ENCODE data around the gene EFEMP2. TPM values are rescaled to one million over a fixed set of nuclear protein-coding genes. Genes with fewer than 3 reads are reported as not detected.
"Not testable (repeated sequence)": the region's sequence is repeated elsewhere in the genome, so short reads cannot be mapped to it uniquely, and the experiment has no call there.

EFEMP2 gene
- total RNA-seq, 1 experiment from 2014 or later = 35.8 TPM

DNA sequence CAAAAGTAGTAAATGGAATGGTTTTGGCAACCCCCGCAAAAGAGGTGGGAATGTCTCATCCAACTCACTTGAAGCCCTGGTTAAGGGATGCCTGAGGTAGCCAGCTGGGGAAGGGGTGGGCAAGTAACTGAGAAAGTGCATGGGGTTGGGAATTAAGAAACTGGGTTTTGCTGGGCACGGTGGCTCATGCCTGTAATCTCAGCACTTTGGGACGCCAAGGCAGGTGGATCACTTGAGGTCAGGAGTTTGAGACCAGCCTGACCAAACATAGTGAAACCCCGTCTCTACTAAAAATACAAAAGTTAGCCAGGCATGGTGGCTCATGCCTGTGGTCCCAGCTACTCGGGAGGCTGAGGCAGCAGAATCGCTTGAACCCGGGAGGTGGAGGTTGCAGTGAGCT, 23.9 kb downstream of the EFEMP2 start:
- in situ Hi-C loops (cut with HindIII; ENCODE audit: low sequenced_read_pairs); DNase-seq (ENCODE audit: low spot score): not testable (repeated sequence)

DNA sequence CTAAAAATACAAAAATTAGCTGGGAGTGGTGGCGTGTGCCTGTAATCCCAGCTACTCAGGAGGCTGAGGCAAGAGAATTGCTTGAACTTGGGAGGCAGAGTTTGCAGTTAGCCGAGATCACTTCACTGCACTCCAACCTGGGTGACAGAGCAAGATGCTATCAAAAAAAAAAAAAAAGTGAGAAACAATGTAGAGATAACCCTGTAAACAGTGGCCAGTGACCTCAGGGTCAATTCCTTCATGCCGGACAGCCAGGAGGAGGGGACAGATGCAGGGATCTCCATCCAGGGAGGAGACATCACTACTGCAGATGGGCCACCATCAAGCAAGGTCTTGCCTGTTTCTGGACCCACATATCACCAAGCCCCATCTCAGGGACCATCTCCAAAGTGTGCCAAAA, 24.9 kb downstream of the EFEMP2 start:
- DNase-seq (ENCODE audit: low spot score) = no peak
- in situ Hi-C loops (cut with HindIII; ENCODE audit: low sequenced_read_pairs) = no loop called here

DNA sequence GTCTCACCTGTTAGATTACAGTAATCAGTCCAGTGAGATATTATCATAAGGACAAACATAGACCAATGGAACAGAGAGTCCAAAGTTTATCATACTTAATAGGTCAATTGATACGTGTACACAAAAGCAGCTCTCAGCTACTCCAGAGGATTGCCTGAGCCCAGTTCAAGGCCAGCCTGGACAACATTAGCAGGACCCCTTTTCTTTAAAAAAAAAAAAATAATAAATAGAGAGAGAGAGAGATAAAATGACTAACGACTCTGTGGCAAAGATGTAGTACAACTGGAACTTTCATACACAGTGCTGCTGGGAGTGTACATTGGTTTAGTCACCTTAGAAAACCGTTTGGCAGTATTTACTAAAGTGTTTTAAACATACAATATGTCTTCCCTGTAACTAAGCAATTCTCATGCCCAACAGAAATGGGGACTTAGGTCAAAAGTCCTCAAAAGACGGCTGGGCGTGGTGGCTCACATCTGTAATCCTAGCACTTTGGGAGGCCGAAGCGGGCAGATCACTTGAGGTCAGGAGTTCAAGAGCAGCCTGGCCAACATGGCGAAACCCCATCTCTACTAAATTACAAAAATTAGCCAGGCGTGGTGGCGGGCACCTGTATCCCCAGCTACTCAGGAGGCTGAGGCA, 28.2 kb downstream of the EFEMP2 start:
- DNase-seq (ENCODE audit: low spot score) = no peak
- in situ Hi-C loops (cut with HindIII; ENCODE audit: low sequenced_read_pairs) = no loop called here

DNA sequence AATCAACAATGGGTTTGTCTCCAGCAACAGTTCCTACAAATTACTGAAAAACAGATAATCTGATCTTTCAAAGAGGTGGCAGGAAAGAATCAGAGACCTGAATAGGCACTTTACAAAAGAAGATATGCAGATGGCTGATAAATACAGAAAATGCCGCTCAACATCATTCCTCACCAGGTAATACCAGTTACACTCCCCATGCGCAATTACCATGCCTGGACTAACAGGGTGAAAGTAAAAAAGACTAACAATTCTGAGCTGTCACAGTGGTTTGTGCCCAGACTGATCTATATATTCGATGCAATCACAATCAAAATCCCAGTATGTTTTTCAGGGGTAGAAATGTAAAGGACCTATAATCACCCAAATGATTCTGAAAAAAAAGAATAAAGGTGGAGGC, 28.8 kb downstream of the EFEMP2 start:
- in situ Hi-C loops (cut with HindIII; ENCODE audit: low sequenced_read_pairs) = no loop called here
- DNase-seq (ENCODE audit: low spot score) = no peak

DNA sequence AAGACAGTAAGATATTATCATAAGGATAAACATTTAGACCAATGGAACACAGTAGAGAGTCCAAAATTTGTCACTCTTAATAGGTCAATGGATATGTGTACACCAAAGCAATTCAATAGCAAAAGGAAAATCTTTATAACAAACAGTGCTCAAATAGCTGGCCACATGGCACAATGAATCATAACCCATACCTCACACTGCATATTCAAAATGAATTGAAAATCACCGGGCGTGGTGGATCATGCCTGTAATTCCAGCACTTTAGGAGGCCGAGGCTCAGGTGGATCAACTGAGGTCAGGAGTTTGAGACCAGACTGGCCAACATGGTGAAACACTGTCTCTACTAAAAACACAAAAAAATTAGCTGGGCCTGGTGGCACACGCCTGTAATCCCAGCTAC, 30.5 kb downstream of the EFEMP2 start:
- DNase-seq (ENCODE audit: low spot score) = no peak
- in situ Hi-C loops (cut with HindIII; ENCODE audit: low sequenced_read_pairs) = no loop called here

DNA sequence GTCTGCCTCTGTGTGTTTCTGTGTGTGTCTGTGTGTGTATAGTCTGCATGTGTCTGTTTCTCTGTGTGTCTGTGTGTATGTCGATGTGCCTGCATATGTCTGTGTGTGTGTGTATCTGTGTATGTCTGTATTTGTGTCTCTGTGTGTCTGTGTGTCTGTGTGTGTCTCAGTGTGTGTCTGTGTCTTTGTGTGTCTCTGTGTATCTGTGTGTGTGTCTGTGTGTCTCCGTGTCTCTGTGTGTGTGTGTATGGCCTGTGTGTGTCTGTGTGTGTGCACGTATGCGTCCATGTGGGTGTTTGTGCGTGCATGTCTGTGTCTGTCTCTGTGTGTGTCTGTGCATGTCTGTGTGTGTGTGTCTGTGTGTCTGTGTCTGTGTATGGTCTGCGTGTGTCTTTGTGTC, 38.4 kb downstream of the EFEMP2 start:
- in situ Hi-C loops (cut with HindIII; ENCODE audit: low sequenced_read_pairs) = no loop called here

DNA sequence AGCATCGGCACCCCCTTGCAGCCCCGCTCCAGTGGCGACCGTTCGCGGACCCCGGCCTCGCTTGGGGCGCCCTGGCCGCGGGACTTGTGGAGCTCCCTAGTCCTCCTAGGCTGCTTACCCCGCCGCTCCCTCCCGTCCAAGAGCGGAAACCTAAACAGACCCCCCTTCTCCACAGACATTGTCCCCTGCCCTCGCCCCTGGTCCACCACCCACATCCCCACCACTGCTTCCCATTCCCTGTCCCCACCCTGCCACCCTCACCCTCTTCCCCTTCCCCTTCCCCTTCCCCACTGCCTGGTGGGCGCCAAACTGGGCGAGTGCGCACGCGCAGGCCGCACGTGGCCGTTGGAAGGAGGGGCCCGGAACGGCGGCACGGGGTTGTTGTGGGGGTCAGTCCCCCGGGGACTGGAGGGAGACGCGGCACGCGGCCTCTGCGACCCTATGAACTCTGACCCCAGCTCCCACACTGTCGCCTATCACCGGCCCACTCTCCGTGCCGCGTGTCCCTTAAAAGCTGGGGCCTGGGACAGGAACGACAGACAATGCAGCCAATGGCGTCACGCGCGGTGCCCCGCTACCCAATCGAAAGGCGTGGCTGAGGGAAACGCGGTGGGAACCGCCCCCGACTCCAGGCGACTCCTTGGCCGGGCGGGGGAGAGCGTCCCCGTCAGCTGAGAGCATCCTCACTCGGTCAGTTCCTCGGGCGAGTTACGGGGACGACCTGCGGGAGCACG, 39.1 kb downstream of the EFEMP2 start, which contains the start of gene SNX32:
TSS of gene SNX32 (plus strand) at position 667 of the 734 bp plus-strand sequence. CDS start 103 bp downstream, outside the sequence.
- DNase-seq (ENCODE audit: low spot score) = peak; percentile 96
- in situ Hi-C loops (cut with HindIII; ENCODE audit: low sequenced_read_pairs) = no loop called here

More for the DNA sequence above, 38.4 kb downstream of the EFEMP2 start:
- DNase-seq (ENCODE audit: low spot score) = no peak

DNA sequence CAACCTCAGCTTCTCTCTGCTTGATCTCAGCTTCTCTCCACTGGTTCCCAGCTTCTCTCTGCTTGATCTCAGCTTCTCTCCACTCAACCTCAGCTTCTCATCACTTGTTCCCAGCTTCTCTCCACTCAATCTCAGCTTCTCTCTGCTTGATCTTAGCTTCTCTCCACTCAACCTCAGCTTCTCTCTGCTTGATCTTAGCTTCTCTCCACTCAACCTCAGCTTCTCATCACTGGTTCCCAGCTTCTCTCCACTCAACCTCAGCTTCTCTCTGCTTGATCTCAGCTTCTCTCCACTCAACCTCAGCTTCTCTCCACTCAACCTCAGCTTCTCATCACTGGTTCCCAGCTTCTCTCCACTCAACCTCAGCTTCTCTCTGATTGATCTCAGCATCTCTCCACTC, 40.4 kb downstream of the EFEMP2 start:
- in situ Hi-C loops (cut with HindIII; ENCODE audit: low sequenced_read_pairs); DNase-seq (ENCODE audit: low spot score): not testable (repeated sequence)

DNA sequence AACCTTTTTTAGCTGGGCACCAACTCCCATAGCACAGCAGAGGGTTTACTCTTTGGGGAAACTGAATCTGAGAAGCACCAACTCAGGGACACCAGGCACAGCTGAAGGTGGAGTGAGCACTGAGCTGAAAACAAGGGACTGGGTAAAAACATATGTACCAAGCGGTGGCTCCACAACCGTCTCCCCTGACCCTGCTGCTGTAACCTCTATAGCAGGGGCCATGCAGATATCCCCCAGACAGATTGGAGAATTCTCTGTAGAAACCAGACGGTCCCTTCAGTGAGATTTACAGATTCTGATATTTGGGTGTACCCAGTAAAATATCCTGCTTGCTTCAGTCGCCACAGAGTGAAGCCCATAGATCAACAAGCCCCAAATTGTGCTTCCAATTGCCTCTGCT, 43.1 kb downstream of the EFEMP2 start:
- DNase-seq (ENCODE audit: low spot score) = no peak
- in situ Hi-C loops (cut with HindIII; ENCODE audit: low sequenced_read_pairs) = no loop called here

DNA sequence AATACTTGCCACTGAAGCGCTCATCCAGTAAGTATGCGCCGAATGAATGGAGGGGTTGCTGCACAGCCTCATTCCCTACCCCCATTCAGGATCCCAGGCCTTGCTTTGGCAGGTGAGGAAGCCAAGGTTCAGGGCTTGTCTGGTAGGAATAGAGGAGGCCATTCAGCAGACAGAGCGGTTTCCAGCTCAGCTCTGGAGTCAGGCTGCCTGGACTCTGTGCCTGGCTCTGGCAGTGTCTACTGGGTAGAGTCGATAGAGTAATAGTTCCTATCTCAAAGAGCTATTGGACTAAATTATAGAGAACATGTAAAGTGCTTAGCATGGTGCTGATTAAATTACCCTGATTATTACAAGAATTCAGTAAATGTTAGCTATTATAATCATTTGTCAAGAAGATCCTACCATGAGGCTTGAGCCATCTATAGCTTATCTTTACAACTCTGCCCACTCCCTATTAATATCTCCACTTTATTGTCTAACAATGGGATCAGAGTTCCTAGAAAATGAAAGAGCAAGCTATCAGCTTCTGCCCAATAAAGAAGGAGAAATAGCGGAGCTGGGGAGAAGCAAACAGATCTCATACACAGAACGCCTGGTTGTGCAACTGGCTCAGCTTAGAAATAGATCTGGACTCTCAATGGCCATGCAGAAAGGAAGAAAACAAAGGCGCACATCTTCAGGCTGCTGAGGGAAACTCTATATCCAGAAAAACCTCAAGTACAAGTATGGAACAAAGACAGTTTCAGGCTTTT, 45.4 kb downstream of the EFEMP2 start:
- in situ Hi-C loops (cut with HindIII; ENCODE audit: low sequenced_read_pairs) = no loop called here
- no peak for DNase-seq (ENCODE audit: low spot score)

DNA sequence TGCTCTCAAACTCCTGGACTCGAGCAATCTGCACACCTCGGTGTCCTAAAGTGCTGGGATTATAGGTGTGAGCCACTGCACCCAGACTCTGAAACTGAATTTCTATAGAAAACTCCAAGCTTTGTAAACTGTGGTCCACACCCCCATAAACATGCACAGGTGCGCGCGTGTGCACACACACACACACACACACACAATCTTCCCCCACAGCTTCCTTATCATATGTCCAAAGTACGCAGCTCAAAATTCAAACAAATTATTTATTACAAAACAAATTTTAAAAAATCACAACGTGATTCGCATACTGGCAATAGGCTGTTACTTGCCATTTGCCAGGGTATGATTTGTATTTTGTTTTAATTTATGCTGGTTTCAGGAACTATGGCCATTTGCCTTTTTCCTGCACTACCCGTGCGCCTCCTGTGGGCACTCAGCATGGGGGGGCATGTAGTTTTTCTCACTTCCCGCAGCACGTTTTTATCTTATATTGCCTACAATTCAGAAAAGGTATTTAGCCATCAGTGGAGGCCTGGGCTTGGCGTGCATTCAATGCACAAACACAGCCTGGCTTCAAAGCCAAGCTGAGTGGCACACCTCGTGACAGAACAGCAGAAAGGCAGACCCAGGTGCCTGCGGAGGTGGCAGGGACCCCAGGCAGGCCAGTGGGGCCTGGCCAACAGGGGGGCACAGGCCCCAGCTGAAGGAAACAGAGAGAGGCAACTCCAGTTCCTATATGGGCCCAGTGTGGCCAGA, 49.6 kb downstream of the EFEMP2 start:
- in situ Hi-C loops (cut with HindIII; ENCODE audit: low sequenced_read_pairs) = no loop called here
- DNase-seq (ENCODE audit: low spot score) = no peak

DNA sequence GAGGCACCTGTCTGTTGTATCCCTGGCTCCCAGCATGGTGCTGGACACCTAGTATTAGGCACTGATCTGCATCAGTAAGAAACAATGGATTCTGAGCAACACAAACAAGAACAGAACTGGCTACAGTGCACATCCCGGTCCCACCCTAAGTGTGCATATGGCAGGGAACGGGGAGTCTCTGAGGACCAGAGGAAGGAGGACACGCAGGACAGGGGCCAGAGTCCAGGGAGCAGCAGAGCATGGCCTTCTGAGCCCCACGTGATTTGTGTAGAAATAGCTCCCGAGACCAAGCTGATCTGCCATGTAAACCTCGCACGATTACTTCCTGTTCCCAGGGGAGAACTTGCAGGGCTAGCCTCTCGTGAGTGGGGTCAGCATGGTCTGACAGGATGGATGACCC, 51.5 kb downstream of the EFEMP2 start:
- in situ Hi-C loops (cut with HindIII; ENCODE audit: low sequenced_read_pairs) = no loop called here
- DNase-seq (ENCODE audit: low spot score) = no peak

DNA sequence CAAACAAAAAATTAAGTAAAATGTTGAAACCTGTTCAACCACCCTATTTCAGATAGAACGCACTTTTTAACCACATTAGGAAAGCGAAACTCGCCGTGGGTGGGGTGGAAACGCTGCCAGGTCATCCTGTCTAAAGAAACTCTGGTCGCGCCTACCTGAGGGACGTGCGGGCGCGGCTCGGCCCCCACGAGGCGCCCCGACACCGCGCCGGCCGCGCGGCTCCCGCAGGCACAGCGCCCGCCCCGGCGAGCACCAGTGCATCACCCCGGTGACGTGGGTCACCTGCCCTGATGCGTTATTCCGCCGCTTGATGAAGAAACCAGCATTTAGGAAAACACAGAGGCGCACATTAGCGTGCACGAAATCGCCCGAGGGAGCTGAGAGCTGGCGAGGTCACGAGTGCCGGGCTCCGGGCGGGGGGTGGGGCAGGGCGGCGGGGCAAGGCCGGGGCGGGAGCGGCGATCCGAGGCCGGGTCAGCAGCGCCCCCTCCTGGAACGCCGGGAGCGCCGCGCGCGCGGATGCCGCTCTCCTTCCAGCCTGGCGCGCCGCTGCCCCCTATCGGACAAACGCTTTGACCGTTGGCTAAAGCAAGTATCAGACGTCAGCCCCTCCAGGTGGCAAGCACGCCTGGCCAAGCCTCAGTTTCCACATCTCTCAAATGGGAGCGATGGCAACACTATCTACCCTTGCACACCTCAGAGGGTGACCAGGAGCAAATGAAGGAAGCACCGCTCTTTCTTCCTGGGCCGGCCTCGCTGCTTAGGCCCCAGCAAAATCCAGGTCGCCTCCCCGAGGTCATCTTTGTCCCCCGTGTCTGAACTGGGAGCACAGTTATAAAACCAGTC, 54.5 kb downstream of the EFEMP2 start:
- in situ Hi-C loops (cut with HindIII; ENCODE audit: low sequenced_read_pairs) = no loop called here

DNA sequence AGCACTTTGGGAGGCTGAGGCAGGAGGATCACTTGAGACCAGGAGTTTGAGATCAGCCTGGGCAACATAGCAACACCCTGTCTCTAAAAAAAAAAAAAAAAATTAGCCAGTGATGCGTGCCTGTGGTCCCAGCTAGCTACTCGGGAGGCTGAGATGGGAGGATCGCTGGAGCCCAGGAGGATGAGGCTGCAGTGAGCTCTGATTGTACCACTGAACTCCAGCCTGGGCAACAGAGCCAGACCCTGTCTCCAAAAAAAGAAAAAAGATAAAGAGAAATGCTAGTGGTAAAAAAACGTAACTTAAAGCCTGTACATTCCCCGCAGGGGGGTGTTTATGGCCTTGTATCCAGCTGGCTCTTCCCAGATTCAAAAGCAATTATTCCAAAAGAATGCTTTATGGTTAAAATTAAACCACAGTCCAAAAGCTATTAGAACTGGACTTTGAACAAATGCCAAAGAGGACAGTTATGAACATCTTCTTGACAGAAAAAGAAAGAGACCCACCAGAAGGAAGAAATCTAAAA, 55.2 kb downstream of the EFEMP2 start:
- in situ Hi-C loops (cut with HindIII; ENCODE audit: low sequenced_read_pairs) = no loop called here
- DNase-seq (ENCODE audit: low spot score) = no peak

More for the DNA sequence above, 54.5 kb downstream of the EFEMP2 start:
- peak; percentile 87 for DNase-seq (ENCODE audit: low spot score)

DNA sequence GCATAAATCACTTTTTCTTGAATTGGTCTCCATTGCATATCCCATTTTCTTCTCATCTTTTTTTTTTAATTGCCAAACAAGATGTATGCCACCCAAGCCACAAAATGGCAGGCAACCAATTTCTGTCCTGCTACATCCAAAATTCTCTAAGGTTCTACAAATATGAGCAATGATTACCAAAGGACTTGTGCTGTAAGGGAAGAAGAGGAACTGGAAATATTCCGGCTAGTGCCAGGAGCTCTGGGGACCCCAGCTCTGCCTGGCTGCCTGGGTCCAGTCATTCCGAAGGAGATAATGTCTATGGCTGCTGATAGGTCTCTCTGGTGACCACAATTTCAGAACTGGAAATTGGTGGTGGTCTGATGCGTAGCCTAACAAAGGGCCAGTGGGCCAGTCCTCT, 55.9 kb downstream of the EFEMP2 start:
- in situ Hi-C loops (cut with HindIII; ENCODE audit: low sequenced_read_pairs) = no loop called here
- DNase-seq (ENCODE audit: low spot score) = no peak
